Activated CD4-positive, alpha-beta T cell treated with anti-CD3 and anti-CD28 coated beads for 1 hour (primary cell): ENCODE data around the gene PRRC2C.

ENCODE experiments used
- DNase-seq: peaks from one replicate; pipeline ENCODE4 v3.0.0-alpha.2; 2020

PRRC2C gene

DNA sequence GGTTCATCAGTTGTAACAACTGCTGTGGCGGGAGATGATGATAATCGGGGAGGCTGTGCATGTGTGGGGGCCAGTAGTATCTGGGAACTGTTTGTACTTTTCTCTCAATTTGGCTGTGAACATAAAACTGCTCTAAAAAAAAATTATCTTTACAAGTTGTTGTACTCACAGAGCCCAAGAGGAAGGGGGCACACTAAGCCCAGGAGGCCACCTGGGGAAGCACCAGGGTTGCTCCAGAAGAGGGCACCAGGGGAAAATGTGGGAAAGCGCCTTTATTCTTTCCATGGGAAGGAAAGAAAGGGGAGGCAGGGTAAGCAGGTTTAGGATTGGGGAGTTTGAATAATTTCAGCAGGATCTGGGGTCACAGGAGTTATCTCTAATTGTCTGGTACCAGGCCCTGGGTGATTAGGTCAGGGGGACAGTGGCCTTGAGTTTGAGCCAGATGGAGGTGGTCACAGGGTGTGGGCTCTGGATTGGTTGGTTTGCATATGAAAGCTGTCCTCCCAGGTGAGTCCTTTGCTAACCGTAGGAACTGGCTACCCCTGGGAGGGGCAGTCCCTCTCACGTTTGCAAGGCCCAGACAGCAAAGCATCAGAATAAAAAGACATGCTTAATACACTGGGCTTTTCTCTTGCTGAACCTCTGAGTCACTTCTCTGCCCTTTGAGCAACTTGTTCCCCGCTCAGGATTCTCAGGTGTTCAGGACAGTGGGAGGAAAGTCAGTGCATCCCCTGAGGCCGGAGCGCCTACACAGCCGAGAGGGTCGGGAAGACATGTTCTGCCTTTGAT, 155.9 kb downstream of the PRRC2C start:
- DNase-seq = no peak

DNA sequence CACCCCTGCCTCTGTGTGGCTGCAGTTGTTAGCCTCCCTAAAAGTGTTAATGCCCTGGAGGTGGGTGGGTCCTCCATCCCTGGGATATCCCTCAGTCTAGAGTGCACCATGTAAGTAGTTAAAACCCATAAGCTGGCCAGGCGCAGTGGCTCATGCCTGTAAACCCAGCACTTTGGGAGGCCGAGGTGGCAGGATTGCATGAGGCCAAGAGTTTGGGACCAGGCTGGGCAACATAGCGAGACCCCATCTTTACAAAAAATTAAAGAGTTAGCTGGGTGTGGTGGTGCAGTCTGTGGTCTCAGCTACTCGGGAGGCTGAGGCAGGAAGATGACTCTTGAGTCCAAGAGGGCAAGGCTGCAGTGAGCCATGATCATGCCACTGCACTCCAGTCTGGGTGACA, 156.9 kb downstream of the PRRC2C start:
- DNase-seq = no peak
